ENCODE data around the gene EMC7.

DNA sequence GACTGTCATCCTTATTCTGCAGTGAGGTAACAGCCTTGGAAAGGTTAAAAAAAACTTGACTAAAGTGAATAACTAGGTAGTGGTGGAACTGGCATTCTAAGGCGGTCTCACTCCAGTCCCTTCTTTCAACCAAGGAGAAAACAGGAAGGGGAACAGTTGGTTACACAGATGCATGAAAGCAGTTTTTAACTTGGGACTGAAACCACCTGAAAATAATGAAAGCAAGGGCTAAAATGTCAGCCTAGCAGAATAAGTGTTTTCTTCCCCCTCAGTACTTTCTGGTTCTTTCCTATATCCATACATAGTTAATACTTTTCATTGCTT, 61.9 kb downstream of the EMC7 start:
- TF ChIP-seq FOXM1 (IDR thresholded peaks at IDR 0.05; ENCODE audit: borderline replicate concordance): no peak
- no peak for TF ChIP-seq HDGF (IDR thresholded peaks at IDR 0.05; ENCODE audit: borderline replicate concordance)
- TF ChIP-seq SP1 (IDR thresholded peaks at IDR 0.05): no peak
